ENCODE measurements around the gene SNRPA1. TPM values are rescaled to one million over a fixed set of nuclear protein-coding genes. Genes with fewer than 3 reads are reported as not detected.

SNRPA1 gene
- total and polyA plus RNA-seq, 4 donors: 34.5 to 57.7 (median 51.3) TPM

DNA sequence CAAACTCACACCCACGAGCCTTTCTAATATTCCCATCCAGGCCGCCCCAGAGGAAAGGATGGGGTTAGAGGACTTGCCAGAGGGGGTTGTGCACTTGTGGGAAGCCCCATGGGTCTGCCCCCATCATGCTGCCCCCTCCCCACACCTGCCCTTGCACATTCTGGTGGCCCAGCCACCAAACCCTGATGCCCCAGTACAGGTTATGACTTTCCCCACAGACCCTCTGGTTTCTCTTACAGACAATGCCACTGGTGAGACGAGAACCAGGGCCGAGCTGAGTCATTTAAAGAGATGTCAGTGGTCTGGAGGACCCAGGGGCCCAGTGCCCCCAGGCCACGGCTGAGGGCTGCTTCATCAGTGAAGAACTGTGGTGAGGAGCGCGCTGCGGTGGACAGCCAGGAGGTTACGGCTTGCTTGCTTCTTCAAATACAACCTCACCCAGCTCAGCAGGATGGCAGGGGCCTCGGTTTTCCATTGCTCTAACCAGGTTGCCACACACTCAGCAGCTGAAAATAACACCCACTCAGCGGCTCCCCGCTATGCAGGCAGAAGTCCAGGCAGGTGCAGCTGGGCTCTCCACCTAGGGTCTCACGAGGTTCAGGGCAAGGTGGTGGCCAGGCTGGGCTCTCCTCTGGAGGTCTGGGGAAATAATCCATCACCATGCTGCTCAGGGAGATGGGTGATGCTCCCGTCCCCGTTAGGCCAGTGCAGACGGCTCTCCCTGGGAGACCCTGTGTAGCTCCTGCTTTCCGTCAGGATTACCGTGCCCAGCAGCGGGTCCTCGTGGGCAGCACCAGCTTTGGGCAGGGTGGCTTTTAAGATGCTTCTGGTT lies 13.8 kb upstream of the SNRPA1 start:
- H3K27ac ChIP-seq (ENCODE audit: low read depth in 1 of 2, low read length in 1 of 2): no peak overlapping the region
- ATAC-seq (ENCODE audit: insufficient read depth, low FRiP score): no peak
- TF ChIP-seq, protein P1, sequence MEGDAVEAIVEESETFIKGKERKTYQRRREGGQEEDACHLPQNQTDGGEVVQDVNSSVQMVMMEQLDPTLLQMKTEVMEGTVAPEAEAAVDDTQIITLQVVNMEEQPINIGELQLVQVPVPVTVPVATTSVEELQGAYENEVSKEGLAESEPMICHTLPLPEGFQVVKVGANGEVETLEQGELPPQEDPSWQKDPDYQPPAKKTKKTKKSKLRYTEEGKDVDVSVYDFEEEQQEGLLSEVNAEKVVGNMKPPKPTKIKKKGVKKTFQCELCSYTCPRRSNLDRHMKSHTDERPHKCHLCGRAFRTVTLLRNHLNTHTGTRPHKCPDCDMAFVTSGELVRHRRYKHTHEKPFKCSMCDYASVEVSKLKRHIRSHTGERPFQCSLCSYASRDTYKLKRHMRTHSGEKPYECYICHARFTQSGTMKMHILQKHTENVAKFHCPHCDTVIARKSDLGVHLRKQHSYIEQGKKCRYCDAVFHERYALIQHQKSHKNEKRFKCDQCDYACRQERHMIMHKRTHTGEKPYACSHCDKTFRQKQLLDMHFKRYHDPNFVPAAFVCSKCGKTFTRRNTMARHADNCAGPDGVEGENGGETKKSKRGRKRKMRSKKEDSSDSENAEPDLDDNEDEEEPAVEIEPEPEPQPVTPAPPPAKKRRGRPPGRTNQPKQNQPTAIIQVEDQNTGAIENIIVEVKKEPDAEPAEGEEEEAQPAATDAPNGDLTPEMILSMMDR (IDR thresholded peaks at IDR 0.05; ENCODE audit: control extremely low read depth, extremely low read depth): no peak
- no peaks in the 10 kb centered on the region for H3K9me3 ChIP-seq (ENCODE audit: control insufficient read depth in 4 of 4, insufficient read depth in 3 of 4, low read length in 3 of 4)
- no peaks in the 10 kb centered on the region for H3K4me1 ChIP-seq (ENCODE audit: control insufficient read depth in 5 of 5, insufficient read depth in 5 of 5, low read length in 5 of 5)
- H3K4me3 ChIP-seq: no peak overlapping the region
- H3K27me3 ChIP-seq (ENCODE audit: control insufficient read depth in 3 of 3, insufficient read depth in 3 of 3, low read length in 2 of 3): no peaks in the 10 kb centered on the region
- no peak overlapping the region for H3K9ac ChIP-seq (ENCODE audit: insufficient read depth in 1 of 2, low read length in 2 of 2)
- DNase-seq: no peak
- no peaks in the 10 kb centered on the region for H3K36me3 ChIP-seq (ENCODE audit: control insufficient read depth in 4 of 4, insufficient read depth in 4 of 4, low read length in 4 of 4)
- WGBS, 2 donors: 89 to 92% methylated on average over 20 of the region's 20 CpGs

DNA sequence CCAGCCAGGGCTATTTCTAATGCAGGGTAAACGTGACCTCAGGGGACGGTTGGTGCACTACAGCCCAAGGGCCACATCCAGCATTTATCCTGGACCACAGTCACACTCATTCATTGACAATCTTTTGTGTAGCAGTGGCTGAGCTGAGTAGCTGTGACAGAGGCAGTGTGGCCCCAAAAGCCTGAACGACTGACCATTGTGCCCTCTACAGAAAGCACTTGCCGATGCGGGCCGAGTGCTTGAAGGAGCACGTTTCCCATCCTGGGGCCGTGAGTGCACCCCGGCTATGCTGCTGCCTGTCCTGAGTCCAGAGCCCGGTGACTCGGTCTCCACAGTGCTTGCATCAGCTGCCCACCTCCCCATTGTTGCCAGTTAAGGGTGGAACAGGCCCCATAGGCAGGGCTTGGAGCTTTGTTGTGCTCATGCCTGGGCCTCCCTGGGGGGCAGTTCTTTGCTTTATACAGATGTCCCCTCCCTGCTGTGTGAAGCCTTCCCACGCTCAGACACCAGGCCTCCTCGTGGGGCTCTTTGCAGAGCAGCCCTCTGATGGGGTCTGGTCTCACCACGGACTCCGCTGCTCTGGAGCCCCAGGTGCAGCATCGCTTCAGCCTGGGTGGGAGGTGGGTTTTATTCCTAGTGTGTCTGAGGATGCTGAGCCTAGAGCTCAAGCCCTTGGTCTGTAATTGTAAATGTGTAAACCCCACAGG lies 13.0 kb upstream of the SNRPA1 start:
- H3K27me3 ChIP-seq (ENCODE audit: control insufficient read depth in 3 of 3, insufficient read depth in 3 of 3, low read length in 2 of 3): no peaks in the 10 kb centered on the region
- ATAC-seq (ENCODE audit: insufficient read depth, low FRiP score): no peak
- H3K27ac ChIP-seq (ENCODE audit: low read depth in 1 of 2, low read length in 1 of 2): no peak overlapping the region
- no peak for DNase-seq
- no peaks in the 10 kb centered on the region for H3K36me3 ChIP-seq (ENCODE audit: control insufficient read depth in 4 of 4, insufficient read depth in 4 of 4, low read length in 4 of 4)
- H3K9me3 ChIP-seq (ENCODE audit: control insufficient read depth in 4 of 4, insufficient read depth in 3 of 4, low read length in 3 of 4): no peaks in the 10 kb centered on the region
- H3K4me1 ChIP-seq (ENCODE audit: control insufficient read depth in 5 of 5, insufficient read depth in 5 of 5, low read length in 5 of 5): no peaks in the 10 kb centered on the region
- WGBS, 2 donors: 85 to 90% methylated on average over 16 of the region's 16 CpGs
- H3K4me3 ChIP-seq: no peak overlapping the region
- TF ChIP-seq, protein P1 (IDR thresholded peaks at IDR 0.05; ENCODE audit: control extremely low read depth, extremely low read depth): no peak
- no peak overlapping the region for H3K9ac ChIP-seq (ENCODE audit: insufficient read depth in 1 of 2, low read length in 2 of 2)

DNA sequence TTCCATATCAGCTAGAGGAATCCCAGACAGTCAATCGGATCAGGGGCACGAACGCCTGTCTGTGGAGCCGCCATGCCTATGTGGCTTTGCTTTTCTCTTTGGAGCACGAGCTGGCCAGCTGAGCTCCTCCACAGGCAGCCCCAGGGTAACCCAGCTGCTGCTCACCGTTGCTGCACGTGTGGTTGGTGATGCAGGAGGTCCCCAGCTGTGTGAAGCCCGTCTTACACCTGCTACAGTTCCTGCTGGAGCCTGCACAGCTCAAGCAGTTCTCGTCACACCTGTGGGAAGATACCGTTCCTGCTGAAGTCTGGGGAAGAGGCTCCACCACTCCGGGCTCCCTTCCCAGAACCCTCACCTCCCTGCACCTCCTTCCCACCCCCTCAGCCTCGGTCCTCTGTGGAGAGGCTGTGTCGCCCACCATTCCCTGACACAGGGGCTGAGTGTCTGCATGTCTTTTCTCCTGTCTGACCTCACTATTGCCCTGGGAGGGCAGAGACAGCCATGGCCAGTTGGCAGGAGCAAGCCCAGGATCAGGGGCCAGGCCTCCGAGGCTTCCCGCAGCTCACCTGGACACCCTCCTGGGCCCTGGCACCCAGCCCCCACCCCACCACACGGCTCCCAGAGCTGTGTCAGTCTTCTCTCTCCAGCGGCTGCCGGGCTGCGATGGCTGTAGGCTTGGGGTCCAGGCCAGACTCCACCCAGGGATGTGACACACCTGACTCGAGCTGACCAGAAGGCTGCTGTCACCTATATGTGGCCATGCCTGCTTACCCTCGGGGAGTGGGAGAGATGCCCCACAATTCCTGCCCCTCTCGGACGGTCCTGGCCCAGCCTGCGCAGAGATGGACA lies 12.2 kb upstream of the SNRPA1 start:
- Histone ChIP-seq H3K4me1 (ENCODE audit: control insufficient read depth in 5 of 5, insufficient read depth in 5 of 5, low read length in 5 of 5) (no peaks in the 10 kb centered on the region), H3K36me3 (ENCODE audit: control insufficient read depth in 4 of 4, insufficient read depth in 4 of 4, low read length in 4 of 4) (no peaks in the 10 kb centered on the region), H3K9ac (ENCODE audit: insufficient read depth in 1 of 2, low read length in 2 of 2) (no peak overlapping the region), H3K27ac (ENCODE audit: low read depth in 1 of 2, low read length in 1 of 2) (no peak overlapping the region), H3K27me3 (ENCODE audit: control insufficient read depth in 3 of 3, insufficient read depth in 3 of 3, low read length in 2 of 3) (no peaks in the 10 kb centered on the region), H3K4me3 (no peak overlapping the region), H3K9me3 (ENCODE audit: control insufficient read depth in 4 of 4, insufficient read depth in 3 of 4, low read length in 3 of 4) (no peaks in the 10 kb centered on the region)
- DNase-seq (no peak), ATAC-seq (ENCODE audit: insufficient read depth, low FRiP score) (no peak)
- WGBS, 2 donors: 79 to 83% methylated on average over 24 of the region's 24 CpGs
- TF ChIP-seq, protein P1 (IDR thresholded peaks at IDR 0.05; ENCODE audit: control extremely low read depth, extremely low read depth): no peak

Measured in lung (tissue), 12 donors.